K562 (cell line): ENCODE results near the gene LAGE3. TPM values are rescaled to one million over a fixed set of nuclear protein-coding genes. Genes with fewer than 3 reads are reported as not detected.

ENCODE experiments used
- C11orf30 ChIP-seq: fragments of 450-650 bp; IDR thresholded peaks from 2 replicates; pipeline ENCODE4 v1.6.1; 2016; ENCODE audit warnings: low read depth, mild to moderate bottlenecking
- CAMTA2 ChIP-seq: fragments of 250-450 bp; sonication (Bioruptor Pico); conservative IDR thresholded peaks from 2 replicates; pipeline ENCODE4 v1.5.1; 2022
- CCNT2 ChIP-seq: IDR thresholded peaks from 2 replicates; pipeline ENCODE4 v1.6.1; 2011; ENCODE audit warnings: borderline replicate concordance, low read depth, mild to moderate bottlenecking, moderate library complexity, mixed read lengths, low read length; ENCODE audit not compliant: insufficient read length; ENCODE audit errors: extremely low read depth
- HMGN3 ChIP-seq: IDR thresholded peaks from 2 replicates; pipeline ENCODE4 v1.6.1; 2011; ENCODE audit warnings: borderline replicate concordance, low read depth, mild to moderate bottlenecking, mixed read lengths, low read length; ENCODE audit not compliant: insufficient read length; ENCODE audit errors: extremely low read depth
- KDM1A ChIP-seq, 2 experiments: fragments of 450-650 bp; IDR thresholded peaks; 2 replicates each; pipeline ENCODE4 v1.6.1; 2016; ENCODE audit warnings: mild to moderate bottlenecking in 2 of 2
- NCOA2 ChIP-seq, 2 experiments: fragments of 450-650 bp; IDR thresholded peaks; 2 replicates each; pipeline ENCODE4 v1.6.1; 2018; ENCODE audit warnings: mild to moderate bottlenecking in 2 of 2, moderate library complexity in 1 of 2; ENCODE audit not compliant: partially characterized antibody in 2 of 2
- PKNOX1 ChIP-seq: fragments of 450-650 bp; IDR thresholded peaks from 2 replicates; pipeline ENCODE4 v1.6.1; 2016
- PML ChIP-seq: IDR thresholded peaks from 2 replicates; pipeline ENCODE4 v1.6.1; 2012; ENCODE audit warnings: low read length, inconsistent platforms
- SP1 ChIP-seq: sonication (generic); formaldehyde crosslinking; IDR thresholded peaks from 2 replicates; pipeline ENCODE4 v1.8.1; 2022; ENCODE audit warnings: mild to moderate bottlenecking, missing genetic modification reagents
- TAF1 ChIP-seq: IDR thresholded peaks from 2 replicates; pipeline ENCODE4 v1.6.1; 2011; ENCODE audit warnings: mild to moderate bottlenecking, low read length, moderate library complexity; ENCODE audit not compliant: insufficient read depth, control insufficient read depth, severe bottlenecking; ENCODE audit errors: extremely low read depth
- TBP ChIP-seq: optimal IDR thresholded peaks from 2 replicates; pipeline ENCODE3; 2011; ENCODE audit warnings: low read depth, low read length, improper control_type of control experiment
- TOE1 ChIP-seq, 2 experiments: fragments of 450-650 bp in 1 of 2; sonication (generic) in 1 of 2; formaldehyde crosslinking in 1 of 2; IDR thresholded peaks; 2 replicates each; pipeline versions ENCODE4 v1.7.1 to v1.8.0; 2016 to 2022; ENCODE audit warnings: borderline replicate concordance in 2 of 2, mild to moderate bottlenecking in 2 of 2, antibody characterized with exemption in 1 of 2, inconsistent platforms in 1 of 2, low read depth in 1 of 2, missing genetic modification reagents in 1 of 2, moderate library complexity in 1 of 2
- YBX1 ChIP-seq: fragments of 450-650 bp; IDR thresholded peaks from 2 replicates; pipeline ENCODE4 v1.7.1; 2016; ENCODE audit warnings: mild to moderate bottlenecking
- ZFX ChIP-seq: sonication (generic); formaldehyde crosslinking; IDR thresholded peaks from 2 replicates; pipeline ENCODE4 v1.8.0; 2022; ENCODE audit warnings: mild to moderate bottlenecking, missing genetic modification reagents, moderate library complexity
- ZKSCAN1 ChIP-seq: fragments of 150-350 bp; IDR thresholded peaks from 2 replicates; pipeline ENCODE4 v1.6.1; 2016; ENCODE audit warnings: low read depth, low read length
- polyA plus RNA-seq, 8 experiments: library from polyadenylated mRNA; depleted of rRNA in 4 of 8; stranded (reverse) in 5 of 8; unstranded in 3 of 8; fragments of >200 nt; fragmentation: Nextera tagmentation in 2 of 8; fragmentation: Illumina TruSeq in 1 of 8; extraction: Ambion mirVana in 2 of 8; extraction: Trizol in 1 of 8; gene quantifications; 2 replicates each; pipeline versions ENCODE4 v1.2.1 to v1.2.3, GENCODE V29; 2011 to 2014; ENCODE audit warnings: inconsistent platforms in 1 of 8, missing spikeins in 1 of 8
- total RNA-seq, 7 experiments: library from RNA; depleted of rRNA in 6 of 7; stranded (reverse); fragments of >200 nt in 6 of 7; fragmentation: Illumina TruSeq in 2 of 7; extraction: Trizol in 2 of 7; gene quantifications; 2 replicates each; pipeline versions ENCODE4 v1.2.1 to v1.2.3, GENCODE V29; 2011 to 2021; ENCODE audit warnings: low replicate concordance in 1 of 7
- TF ChIP-seq, protein P1 (sequence below): fragments of 250-450 bp; sonication (Bioruptor Pico); IDR thresholded peaks from 2 replicates; pipeline ENCODE4 v1.9.0; 2021; ENCODE audit warnings: mild to moderate bottlenecking, inconsistent platforms
- TF ChIP-seq, protein P2 (sequence below): fragments of 250-450 bp; sonication (Bioruptor Pico); IDR thresholded peaks from 2 replicates; pipeline ENCODE4 v1.4.0; 2020; ENCODE audit warnings: mild to moderate bottlenecking

Gene LAGE3
- total and polyA plus RNA-seq, 9 of the 15 experiments (the other 6 are each of a cell fraction or from before 2014, with no cell fraction given) = 28.2 to 125 (median 35.8) TPM

DNA sequence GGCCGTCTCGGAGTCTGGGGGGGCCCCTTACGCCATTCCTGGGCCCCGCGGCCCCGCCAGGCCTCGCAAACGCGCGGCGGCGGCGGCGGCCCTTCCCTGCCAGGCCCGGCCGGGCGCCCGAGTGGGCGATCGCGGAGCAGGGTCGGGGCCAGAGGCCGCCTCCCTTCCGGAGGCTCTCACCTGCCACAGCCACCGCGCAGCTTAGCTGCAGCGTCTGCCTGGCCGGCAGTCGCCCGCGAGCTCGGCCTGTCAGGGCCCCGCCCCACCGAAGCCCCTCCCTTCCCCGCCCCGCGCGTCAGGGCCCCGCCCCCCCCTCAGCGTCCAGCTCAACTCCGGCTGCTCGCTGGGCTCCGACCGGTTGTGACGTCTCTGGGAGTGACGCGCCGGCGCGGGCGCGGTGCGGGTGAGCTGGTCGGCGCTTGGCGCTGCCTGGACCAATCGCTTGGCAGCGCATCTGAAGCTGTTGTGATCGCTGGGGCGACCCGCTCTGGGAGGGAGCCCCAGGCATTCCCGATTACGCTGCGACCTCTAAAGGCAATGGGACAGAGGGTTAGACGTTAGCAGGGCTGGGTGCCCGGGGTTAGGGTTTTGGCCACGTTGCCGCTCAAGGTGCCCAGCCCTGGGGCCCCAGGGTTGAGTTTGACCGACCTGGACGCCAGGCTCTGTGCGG, 11.5 kb upstream of the LAGE3 start, which contains the start of gene SLC10A3 (continued):
- peak; percentile 75 for TF ChIP-seq PKNOX1
- TF ChIP-seq, protein P1, sequence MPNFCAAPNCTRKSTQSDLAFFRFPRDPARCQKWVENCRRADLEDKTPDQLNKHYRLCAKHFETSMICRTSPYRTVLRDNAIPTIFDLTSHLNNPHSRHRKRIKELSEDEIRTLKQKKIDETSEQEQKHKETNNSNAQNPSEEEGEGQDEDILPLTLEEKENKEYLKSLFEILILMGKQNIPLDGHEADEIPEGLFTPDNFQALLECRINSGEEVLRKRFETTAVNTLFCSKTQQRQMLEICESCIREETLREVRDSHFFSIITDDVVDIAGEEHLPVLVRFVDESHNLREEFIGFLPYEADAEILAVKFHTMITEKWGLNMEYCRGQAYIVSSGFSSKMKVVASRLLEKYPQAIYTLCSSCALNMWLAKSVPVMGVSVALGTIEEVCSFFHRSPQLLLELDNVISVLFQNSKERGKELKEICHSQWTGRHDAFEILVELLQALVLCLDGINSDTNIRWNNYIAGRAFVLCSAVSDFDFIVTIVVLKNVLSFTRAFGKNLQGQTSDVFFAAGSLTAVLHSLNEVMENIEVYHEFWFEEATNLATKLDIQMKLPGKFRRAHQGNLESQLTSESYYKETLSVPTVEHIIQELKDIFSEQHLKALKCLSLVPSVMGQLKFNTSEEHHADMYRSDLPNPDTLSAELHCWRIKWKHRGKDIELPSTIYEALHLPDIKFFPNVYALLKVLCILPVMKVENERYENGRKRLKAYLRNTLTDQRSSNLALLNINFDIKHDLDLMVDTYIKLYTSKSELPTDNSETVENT = peak; percentile 80
- TF ChIP-seq TAF1 = peak; percentile 76
- TF ChIP-seq C11orf30 = peak; percentile 48; the same call in 1 of the 2 replicates
- TF ChIP-seq PML = peak; percentile 16; the same call in 1 of the 2 replicates
- TF ChIP-seq SP1 (CRISPR knock-in tag) = peak; percentile 69
- peak; percentile 46 for TF ChIP-seq CCNT2
- peak; percentile 37 for TF ChIP-seq HMGN3
- no peak; the same call in 1 of the 2 replicates for TF ChIP-seq TOE1 (IDR thresholded peaks at IDR 0.05; ENCODE audit: borderline replicate concordance)
- no peak for TF ChIP-seq TOE1 (CRISPR knock-in tag; IDR thresholded peaks at IDR 0.05; ENCODE audit: borderline replicate concordance, low read depth)
- no peak for TF ChIP-seq CAMTA2
- peak; percentile 61 for TF ChIP-seq ZFX (CRISPR knock-in tag)
- TF ChIP-seq KDM1A (IDR thresholded peaks at IDR 0.05) = no peak
- TF ChIP-seq NCOA2 (IDR thresholded peaks at IDR 0.05; ENCODE audit: partially characterized antibody in 2 of 2) = no peak
- TF ChIP-seq, protein P2, sequence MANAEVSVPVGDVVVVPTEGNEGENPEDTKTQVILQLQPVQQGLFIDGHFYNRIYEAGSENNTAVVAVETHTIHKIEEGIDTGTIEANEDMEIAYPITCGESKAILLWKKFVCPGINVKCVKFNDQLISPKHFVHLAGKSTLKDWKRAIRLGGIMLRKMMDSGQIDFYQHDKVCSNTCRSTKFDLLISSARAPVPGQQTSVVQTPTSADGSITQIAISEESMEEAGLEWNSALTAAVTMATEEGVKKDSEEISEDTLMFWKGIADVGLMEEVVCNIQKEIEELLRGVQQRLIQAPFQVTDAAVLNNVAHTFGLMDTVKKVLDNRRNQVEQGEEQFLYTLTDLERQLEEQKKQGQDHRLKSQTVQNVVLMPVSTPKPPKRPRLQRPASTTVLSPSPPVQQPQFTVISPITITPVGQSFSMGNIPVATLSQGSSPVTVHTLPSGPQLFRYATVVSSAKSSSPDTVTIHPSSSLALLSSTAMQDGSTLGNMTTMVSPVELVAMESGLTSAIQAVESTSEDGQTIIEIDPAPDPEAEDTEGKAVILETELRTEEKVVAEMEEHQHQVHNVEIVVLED (CRISPR knock-in tag) = 0 out of 2 replicates have a peak, but pooled peaks have one; percentile 2
- TF ChIP-seq TBP = peak; percentile 81
- TF ChIP-seq ZKSCAN1 = no peak
- no peak for TF ChIP-seq YBX1
